Activated CD4-positive, alpha-beta T cell treated with anti-CD3 and anti-CD28 coated beads, Interleukin-2, amount 50 U/mL, for 1 hour (primary cell): ENCODE data around the gene ARAP2.

ENCODE experiments used
- DNase-seq: peaks from one replicate; pipeline ENCODE4 v3.0.0-alpha.2; 2020

The ARAP2 gene

DNA sequence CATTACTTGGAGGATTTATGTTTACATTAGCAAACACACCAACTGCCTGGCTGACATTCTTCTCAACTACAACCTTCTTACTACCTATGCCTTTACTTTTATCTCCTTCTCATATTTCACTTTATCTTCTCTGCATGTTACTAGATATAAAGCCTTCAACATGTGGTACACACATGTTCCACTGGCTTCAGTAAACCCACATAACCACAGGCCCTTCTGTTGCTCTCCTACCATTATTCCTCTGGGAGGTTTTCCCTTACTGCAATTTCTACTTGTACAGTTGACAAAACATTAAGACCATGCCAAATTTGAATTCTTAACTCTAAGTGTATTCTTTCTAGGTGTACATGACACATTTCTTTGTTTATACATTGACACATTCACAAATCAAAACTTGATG is 133.1 kb downstream of the ARAP2 start:
- no peak for DNase-seq

DNA sequence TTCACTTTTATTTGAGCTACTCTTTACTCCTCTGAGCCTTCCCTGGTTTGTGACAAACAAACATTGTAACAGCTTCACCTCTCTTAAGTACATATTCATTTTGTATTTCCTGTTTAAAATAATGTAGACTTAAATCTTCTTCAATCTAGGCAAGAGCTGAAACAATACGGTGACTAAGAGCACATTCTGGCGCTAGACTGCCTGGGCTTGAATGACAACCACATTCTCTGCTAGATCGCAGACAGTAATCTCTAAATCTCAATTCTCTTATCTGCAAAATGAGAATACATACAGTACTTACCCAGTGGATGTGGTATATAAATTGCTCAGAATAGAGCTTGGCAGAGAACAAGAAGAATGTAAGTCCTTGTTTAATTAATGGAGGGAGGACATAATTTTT is 144.8 kb downstream of the ARAP2 start:
- DNase-seq: no peak

DNA sequence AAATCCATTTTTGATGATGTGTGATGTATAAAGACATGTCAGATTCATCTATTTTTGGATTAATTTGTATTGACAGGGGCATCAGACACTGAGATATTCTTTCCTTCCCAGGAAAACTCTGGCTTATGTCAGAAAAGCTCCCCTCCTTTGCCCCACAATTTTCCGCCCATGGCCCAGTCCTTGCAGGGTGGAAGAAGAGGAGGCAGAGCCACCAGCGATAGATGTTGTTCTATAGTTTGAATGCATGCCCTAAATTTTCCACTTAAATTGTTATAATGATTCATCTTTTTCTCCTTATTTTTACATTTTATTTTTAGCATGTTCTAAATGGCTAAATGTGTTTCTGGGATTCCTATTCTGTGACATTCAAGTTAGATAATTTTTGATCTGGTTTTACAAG is 149.3 kb downstream of the ARAP2 start:
- no peak for DNase-seq

DNA sequence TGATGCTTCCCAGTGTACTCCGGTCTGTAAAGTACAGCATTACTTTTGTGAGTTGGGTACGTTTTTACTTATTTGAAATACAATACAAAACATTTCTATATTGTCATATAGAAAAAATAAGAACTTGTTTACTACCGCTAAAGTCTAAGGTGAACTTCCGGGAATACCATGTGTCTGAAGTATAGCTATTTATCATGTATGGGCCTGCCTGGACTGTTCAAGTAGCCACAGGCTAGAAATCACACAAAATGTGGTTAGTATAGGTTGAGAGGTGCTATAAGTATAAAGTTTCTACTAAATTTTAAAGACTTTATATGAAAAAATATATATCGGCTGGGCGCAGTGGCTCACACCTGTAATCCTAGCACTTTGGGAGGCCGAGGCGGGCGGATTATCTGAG is 152.3 kb downstream of the ARAP2 start:
- no peak for DNase-seq

DNA sequence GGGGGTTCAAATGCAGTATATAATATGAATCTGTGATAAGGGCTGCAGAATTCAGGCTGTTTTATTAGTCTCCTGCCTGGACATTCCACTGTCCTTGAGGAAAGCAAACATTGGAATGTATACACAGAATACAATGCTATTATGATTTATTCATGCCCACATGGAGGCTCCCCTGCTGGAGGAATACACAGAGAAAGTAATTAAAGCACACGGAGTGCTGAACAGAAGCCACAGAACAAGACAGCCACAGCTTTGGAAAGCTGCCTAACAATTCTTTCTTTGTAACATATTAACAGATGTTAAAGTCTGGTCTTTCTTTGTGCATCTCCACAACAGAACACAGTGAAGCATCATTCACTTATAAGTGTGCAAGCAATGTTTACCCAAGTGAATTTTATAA is 155.8 kb downstream of the ARAP2 start:
- DNase-seq: no peak

DNA sequence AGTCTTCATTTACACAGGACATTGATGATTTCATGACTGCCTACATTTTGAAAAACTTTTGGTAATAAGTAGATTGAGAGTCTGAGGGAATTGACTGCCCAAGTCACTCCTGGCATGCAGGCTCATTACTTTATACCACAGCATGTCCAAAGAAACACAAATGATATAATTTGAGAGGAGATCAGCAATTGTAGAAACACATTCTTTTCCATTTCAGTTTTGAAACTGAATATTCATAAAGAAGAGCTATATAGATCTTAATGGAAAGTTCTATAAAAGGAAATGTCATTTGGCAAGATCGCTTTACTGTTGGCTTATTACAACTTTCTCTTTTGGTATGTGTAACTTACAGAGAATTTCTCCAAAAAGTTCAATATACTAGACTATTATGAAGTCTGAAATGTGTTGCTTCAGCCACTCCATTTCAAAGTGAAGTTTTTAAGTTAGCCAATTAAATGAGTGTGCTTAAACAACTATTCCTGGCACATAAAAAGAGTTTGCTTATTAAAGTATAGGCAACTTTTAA is 158.0 kb downstream of the ARAP2 start:
- no peak for DNase-seq

DNA sequence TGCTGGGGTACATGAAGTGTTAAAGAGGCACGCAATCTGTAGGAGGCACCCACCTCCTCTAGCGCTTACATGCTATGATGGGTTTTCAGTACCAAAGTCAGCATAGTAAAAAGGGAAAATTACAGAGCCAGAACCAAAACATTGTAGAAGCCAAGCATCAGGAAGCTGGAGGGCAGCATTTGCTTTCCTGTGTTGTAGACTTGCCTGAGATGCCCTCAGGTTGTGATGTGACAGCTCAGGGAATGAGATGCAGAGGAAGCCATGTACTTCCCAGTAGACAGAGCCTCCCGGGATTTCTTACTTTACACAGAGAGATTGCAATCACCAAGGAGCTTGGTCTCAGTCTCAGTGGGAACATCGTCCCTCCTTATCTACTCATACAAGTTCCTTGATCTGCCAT is 161.5 kb downstream of the ARAP2 start:
- DNase-seq: no peak

DNA sequence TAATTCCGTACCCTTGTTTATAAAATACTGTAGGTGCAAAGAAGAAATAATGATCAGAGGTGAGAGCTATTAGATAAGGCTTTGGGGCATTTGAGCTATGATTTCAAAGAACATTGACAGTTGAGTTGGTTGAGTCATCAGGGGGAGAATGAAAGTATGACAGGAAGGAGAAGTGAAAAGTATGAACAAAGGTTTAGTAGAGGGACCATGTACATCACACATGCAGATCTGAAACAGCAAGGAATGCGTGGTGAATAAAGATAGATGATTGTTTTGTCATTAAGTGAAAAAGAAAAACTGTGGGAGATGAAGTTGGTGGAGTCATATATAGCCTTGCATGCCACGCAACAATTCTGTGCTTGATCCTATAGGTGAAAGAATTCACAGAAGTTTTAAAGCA is 163.1 kb downstream of the ARAP2 start:
- no peak for DNase-seq

DNA sequence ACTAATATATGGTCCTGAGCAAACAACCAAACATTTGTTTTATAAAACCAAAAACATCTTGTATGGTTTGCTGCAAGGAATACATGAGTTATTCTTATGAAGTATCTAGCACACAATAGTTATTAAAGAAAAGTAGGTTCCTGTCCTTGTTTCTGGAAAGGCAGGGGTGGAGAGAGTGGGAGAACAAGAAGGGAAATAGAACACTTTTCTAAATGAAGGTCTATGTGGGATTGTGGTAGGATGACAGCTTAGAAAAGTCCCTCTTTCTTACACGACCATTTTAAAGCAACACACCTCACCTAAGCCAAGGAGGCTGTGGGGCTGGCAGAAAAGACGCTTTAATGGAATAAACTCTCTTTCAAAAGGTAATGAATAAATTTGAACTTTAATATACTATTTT is 164.6 kb downstream of the ARAP2 start:
- no peak for DNase-seq

DNA sequence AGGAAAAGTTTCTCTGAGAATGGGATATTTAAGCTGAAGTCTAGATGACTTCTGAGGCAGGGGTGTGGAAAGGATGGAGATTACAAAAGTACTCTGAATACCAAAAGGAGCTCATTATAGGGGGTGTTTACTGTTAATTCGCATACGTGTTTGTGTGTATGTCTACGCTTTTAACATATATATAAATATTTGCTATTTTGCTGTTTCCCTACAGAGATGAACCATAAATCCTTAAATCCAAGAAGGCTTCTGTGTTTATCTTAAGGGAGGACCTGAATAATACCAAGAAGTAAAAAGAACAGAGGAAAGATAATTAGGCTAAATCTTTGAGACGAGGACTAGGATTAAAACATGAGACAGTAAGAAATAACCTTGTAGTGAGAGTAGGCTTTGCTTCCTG is 166.0 kb downstream of the ARAP2 start:
- no peak for DNase-seq

DNA sequence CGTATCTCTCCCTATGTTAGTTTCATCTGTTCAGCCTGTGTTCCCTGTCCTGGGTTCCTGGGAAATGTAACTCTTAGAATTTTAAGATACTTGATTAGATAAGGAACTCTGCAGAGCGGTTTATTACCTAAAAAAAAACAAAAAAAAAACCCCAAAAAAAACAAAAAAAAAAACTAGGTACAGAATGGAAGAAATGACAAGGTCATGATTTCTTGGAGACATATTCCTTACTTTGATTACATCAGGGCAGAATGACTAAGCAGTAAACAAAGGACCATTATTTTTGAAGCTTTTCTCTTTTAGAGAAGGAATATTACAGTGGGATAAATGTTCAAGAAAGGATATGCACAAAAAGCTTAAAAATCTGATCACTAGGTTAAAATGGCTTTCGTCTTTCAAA is 171.8 kb downstream of the ARAP2 start:
- no peak for DNase-seq

DNA sequence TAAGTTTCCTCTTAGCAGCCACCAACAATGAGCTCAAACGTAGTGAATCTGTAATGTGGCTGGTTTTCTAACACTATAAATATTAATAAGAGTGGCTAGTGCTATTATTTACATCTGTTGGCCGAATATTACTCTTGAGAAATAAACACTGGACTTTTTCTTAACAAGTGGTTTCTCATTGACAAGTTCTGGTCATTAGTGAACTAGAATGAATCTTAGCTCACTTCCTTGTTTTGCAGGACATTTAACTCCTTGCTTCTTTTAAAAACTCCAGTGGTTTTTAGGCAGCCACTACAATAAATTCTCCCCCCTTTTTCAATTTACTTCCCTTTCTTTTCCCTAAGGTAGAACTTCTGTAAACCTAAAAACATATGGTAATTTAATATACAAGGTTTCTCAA is 177.2 kb downstream of the ARAP2 start:
- DNase-seq: no peak

DNA sequence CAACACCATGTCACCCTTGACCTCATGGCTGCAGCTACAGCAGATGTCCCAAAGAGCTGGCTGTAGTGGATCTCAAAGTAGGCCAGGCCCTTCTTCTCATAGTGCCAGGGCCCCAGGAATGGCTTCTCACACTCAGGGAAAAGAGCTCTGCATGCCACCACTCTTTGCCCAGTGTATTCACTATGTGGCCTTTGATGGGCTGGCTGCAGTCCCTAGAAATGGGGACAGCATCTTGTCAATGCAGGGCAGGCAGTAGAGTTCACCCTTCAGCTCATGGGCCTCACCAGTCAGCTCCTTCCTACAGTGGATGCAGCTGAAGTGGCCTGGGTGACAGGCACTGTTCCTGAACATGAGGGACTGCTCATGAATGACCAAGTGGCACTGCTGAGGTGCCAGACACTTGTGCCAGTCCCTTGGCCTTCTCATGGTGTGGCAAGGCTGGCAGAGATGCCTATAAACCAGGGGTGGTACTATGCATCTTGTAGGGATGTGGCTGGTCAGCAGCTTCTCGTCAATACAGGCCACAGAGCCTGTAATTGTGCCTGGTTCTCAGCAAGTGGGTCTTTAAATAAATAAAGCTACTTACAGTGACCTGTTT is 178.9 kb downstream of the ARAP2 start:
- no peak for DNase-seq

DNA sequence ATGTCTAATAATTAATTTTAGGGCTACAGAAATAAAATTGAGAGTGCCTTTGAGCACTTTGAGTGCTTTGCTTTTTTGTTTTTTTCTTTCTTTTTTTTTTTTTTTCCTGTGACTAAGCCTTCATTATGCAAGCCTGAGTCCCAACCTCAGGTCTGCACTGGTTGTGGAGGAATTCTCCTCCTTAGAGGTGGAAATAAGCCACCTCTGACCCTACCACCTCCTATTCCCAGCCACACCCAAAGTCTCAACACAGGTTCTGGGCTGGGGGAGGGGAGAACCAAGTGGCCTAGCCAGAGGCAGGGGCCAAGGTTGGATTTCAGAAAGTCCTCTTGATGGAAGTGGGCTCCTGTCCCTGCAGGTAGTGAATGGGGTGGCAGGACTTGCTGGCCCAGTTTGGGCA is 180.2 kb downstream of the ARAP2 start:
- DNase-seq: no peak

DNA sequence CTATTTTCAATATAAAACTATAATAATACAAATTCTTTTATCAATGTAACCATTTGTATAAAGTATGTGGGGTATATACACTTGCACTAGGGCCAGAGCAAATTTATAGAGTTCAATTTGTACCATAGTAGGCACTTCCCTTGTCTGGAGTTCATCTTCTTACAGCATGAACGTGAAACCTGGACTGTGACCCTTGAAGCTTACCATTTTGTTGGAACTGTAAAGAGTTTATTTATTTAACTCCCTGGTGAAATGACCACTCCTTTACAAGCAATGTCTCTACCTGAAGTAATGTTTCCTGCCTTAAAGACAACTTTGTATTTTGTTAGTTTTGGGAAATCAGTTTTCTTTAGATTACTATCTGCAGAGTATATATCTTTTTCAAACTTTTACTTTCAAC is 188.2 kb downstream of the ARAP2 start:
- no peak for DNase-seq

DNA sequence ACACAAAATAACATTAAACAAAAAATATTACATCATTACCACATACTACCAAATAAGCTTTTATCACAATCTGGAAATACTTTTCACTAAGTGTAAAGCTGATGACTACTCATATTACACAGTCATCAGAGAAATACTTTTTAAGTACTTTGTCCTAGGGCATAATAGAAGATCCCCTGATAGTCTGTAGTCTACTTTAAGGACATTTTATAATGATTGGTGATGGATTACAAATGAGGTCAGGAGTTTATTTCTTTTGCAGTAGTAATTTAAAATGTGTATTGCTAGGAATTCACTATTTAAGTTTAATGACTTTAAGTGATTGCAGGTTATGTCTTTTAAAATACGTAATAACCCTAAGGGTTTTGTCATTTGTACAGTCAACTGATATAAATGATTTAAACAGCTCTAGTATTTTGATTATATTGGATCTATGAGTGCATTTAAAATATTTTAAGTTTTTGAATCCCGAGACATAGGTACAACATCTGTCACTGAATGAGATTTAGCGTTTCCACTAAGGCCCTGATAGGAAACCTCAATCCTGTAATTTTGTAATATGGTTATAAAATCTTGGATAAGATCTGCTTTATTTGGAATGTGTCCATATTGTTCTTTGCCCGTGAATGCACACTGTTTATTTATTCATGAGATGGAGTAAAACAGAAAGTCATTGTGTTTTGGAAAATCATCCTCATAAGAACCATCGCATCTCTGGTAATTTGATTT is 189.5 kb downstream of the ARAP2 start:
- DNase-seq: no peak

DNA sequence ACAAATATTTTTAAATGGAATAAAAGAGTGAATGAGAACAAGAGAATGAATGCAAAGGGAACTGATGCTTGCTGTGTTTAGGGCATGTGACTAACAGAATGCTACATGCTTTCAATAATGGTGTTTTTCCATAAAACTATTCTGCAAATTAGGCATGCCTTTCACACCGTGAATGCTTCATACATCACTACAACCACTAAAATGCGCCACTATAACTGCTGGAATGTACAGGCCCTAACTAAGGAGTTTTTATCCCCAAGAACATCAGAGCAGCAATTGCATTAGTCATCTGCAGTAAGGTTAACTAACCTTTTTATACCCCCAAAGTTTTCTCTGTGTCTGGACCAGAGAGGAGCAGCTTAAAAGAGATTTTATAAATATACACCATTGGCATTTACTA is 190.4 kb downstream of the ARAP2 start:
- DNase-seq: no peak

DNA sequence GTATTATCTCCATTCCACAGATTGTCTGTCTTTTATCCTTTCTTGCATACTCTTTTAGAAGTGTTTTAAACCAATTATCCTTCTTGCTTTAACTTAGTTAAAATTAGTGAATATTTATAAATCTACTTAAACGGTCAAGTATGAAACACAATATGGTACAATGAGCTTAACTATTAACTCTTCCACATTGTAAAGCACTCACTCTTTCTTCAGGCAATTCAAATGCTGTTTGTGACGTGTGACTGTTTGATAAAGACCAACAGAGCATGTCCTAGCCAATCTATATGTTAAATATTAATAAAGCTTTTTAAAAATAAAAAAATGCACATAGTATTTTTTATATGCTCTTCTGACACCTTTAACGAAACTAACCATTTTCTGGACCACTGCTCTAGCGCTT is 192.7 kb downstream of the ARAP2 start:
- no peak for DNase-seq

DNA sequence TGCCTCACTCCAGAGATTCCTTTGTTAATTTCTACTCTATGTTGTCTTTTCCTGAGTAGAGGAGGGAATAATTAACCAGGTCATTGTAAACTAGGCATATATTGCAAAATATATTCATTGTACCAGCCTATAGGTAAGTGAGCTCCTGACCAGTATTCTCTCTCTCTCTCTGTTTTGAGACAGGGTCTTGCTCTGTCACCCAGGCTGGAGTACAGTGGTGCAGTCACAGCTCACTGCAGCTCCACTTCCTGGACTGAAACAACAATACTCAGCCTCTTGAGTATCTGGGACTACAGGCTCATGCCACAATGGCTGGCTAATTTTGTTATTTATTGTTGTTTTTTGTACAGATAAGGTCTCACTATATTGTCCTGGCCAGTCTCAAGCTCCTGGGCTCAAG is 198.3 kb downstream of the ARAP2 start:
- DNase-seq: no peak

DNA sequence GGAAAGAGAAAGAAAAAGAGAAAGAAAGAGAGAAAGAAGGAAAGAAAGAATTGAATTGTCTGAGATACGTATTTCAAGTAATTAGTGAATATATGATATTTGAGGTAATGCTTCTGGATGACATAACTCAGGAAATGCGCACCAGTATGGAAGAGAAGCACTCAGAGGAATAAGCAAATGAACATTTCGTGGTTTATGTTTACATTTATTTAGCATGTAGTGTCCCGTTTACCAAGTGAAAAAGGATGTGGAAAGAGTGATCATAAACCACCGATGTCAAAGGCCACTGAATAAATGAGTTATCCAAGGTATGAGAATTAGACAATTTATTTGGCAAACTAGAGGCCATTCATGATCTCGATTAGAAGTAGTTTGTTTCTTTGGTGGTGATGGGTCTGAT is 200.4 kb downstream of the ARAP2 start:
- no peak for DNase-seq

DNA sequence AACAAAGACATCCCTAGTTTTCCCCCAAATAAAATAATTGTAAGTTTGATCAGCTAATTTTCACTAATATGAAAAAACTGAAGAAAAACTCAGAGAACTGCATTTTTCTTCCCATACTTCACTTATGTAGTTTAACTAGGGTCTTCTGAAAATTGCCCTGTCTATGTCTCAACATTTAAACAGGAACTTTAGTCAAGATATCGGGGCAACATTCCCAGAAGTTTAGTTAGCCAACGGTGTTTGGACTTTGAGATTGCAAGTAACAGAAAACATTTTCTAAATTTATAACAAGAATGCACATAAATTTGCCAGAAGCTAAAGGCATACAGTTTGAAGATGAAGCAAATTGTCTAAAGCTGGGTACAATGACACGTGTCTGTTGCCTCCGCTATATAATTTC is 201.1 kb downstream of the ARAP2 start:
- no peak for DNase-seq

DNA sequence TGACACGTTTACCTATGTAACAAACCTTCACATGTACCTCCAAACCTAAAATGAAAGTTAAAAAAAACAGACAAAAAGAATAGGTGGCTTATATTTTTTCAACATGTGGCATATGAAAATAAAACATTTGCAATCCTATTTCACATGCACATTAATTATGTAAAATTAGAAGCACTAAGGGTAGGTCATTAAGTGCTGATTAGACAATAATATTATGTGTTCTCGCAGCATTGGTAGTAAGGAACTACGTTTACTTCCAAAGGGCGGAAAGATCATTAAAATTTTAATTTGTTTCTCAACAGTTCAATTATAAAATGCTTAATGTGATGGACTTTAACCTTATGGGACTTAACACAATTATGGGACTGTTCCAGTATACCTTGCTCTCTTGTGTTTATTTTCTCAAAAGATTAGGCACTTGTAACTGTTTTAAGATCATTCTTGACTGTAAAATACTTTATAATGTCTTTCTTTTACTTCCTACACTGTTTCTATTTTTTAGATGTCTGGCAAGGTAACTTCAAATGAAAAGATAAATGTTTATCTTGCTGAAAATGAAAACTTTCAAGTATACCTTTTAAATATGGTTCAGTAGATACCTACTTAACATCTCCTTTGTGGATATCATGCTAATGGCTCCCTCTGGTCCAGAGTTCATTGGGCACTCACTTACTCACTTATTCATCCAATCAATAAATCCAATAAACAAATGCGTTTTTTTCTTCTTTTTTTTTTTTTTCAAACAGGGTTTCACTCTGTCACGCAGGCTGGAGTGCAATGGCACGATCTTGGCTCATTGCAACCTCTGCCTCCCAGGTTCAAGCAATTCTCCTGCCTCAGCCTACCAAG is 202.0 kb downstream of the ARAP2 start:
- DNase-seq: no peak

DNA sequence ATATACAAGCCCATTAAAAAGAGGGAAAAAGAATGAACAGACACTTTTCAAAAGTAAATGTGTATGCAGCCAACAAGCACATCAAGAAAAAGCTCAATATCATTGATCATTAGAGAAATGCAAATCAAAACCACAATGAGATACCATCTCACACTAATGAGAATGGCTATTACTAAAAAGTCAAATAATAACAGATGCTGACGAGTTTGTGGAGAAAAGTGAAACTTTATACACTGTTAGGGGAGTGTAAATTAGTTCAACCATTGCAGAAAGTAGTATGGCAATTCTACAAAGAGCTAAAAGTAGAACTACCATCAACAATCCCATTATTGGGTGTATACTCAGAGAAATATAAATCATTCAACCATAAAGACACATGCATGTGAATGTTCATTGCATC is 203.0 kb downstream of the ARAP2 start:
- DNase-seq: no peak

DNA sequence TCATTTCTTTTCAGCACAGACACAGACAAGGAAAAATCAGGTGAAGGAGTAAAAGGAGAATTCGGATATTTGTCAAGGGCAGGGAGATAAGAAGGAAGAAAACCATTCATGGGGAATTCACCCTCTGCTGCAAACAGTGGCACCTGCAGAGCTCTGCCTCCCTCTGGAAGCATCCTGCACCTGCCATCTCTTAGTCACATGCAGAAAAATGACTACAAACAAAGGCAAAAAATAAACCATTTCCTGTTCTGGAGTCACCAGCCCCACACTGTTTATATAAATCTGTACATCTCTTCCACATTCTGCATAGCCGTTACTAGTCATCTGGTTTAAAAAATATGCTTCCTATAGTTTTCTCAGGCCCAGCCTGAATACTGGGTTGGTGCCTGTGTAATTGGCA is 205.3 kb downstream of the ARAP2 start:
- DNase-seq: no peak
